Measurements from ENCODE around the gene TNFSF15. TPM values are rescaled to one million over a fixed set of nuclear protein-coding genes. Genes with fewer than 3 reads are reported as not detected.

TNFSF15 gene
- total RNA-seq, 1 experiment from 2014 or later: not detected

- peaks cover 27% of the 10 kb centered on the region for H3K27me3 Mint-ChIP-seq (ENCODE audit: low read depth)
- no CpG with 5 or more reads among the region's 3 CpGs for WGBS (ENCODE audit: extremely low coverage, insufficient read length, low lambda C conversion rate)
Measured at GRCh38 chr9:114745879-114746550, 59.8 kb downstream of the TNFSF15 start.

More at GRCh38 chr9:114745879-114746550, 59.8 kb downstream of the TNFSF15 start:
- Mint-ChIP-seq H3K27ac (no peak overlapping the region), H3K4me3 (no peak overlapping the region), H3K4me1 (0 out of 4 replicates have a peak, but pooled peaks cover 2 to 3% of the 10 kb centered on the region in 2 experiments), H3K36me3 (ENCODE audit: insufficient read depth in 1 of 3, low read depth in 3 of 3) (no peaks in the 10 kb centered on the region), H3K9me3 (no peaks in the 10 kb centered on the region; a peak in 1 of 5 replicates)
- Histone ChIP-seq H4K91ac (ENCODE audit: insufficient read length, low read depth, low read length) (no peak overlapping the region), H2BK15ac (ENCODE audit: low read depth, low read length) (no peak overlapping the region), H2BK5ac (ENCODE audit: insufficient read length, low read length) (no peak overlapping the region), H3K56ac (ENCODE audit: insufficient read length, low read depth, low read length) (no peak overlapping the region), H3K23me2 (ENCODE audit: insufficient read length, low read depth, low read length, poor library complexity, severe bottlenecking) (no peaks in the 10 kb centered on the region), H3K9ac (ENCODE audit: extremely low read depth, insufficient read length, low read length) (no peak overlapping the region), H3K4me1 (ENCODE audit: insufficient read depth, low read length) (no peaks in the 10 kb centered on the region), H2AK5ac (ENCODE audit: insufficient read length, low read length) (no peak overlapping the region), H3T11ph (ENCODE audit: low read length) (no peak overlapping the region), H3K14ac (ENCODE audit: insufficient read depth, low read length) (no peak overlapping the region), H4K8ac (replicated peaks; ENCODE audit: insufficient read length, low read depth, low read length) (no peak overlapping the region), H3K79me2 (ENCODE audit: insufficient read depth, low read length) (no peaks in the 10 kb centered on the region), H3K79me1 (ENCODE audit: insufficient read depth, low read depth, low read length, poor library complexity, severe bottlenecking) (no peaks in the 10 kb centered on the region), H4K5ac (ENCODE audit: insufficient read length, low read depth, low read length) (no peak overlapping the region), H3K23ac (ENCODE audit: insufficient read length, low read depth, low read length) (no peak overlapping the region), H3K4ac (ENCODE audit: low read depth, low read length) (no peak overlapping the region), H3K18ac (ENCODE audit: insufficient read length, low read depth, low read length) (no peak overlapping the region), H4K20me1 (ENCODE audit: control insufficient read depth, insufficient read depth, insufficient read length) (no peaks in the 10 kb centered on the region), H3K9me3 (ENCODE audit: control insufficient read depth, low read depth, low read length) (no peaks in the 10 kb centered on the region), H2BK20ac (ENCODE audit: low read depth, low read length, poor library complexity, severe bottlenecking) (no peak overlapping the region), H3K27me3 (ENCODE audit: insufficient read depth, low read length) (no peaks in the 10 kb centered on the region), H2AFZ (ENCODE audit: low read length) (no peak overlapping the region), H2BK12ac (ENCODE audit: insufficient read length, low read depth, low read length) (no peak overlapping the region), H2BK120ac (ENCODE audit: low read depth, low read length, poor library complexity, severe bottlenecking) (no peak overlapping the region), H3K4me2 (ENCODE audit: insufficient read depth, insufficient read length, low read length) (no peak overlapping the region), H3K27ac (ENCODE audit: insufficient read length, low read depth, low read length) (no peak overlapping the region)
- no peak for TF ChIP-seq CTCF (conservative IDR thresholded peaks at IDR 0.05)
- no peak for DNase-seq
